HG03432 (cell line): Measurements from ENCODE around the gene PTPRU.
"Not testable (repeated sequence)": the region's sequence is repeated elsewhere in the genome, so short reads cannot be mapped to it uniquely, and the experiment has no call there.

Experiments used
- ATAC-seq: cut with Tn5 transposase; IDR thresholded peaks from one replicate; pipeline ENCODE4 v1.9.1; 2021; ENCODE audit warnings: mild to moderate bottlenecking, moderate library complexity; ENCODE audit not compliant: unreplicated experiment

The PTPRU gene

GRCh38 chr1:29285771-29286170, 49.4 kb downstream of the PTPRU start:
- no peak for ATAC-seq

- ATAC-seq: no peak
Measured at GRCh38 chr1:29286194-29286767, 50.0 kb downstream of the PTPRU start.

GRCh38 chr1:29289493-29289892, 53.2 kb downstream of the PTPRU start:
- ATAC-seq: no peak

- no peak for ATAC-seq
Measured at GRCh38 chr1:29290414-29290985, 54.2 kb downstream of the PTPRU start.

GRCh38 chr1:29291756-29292155, 55.4 kb downstream of the PTPRU start:
- no peak for ATAC-seq

GRCh38 chr1:29292344-29292743, 56.0 kb downstream of the PTPRU start:
- ATAC-seq: no peak

GRCh38 chr1:29297450-29297849, 61.1 kb downstream of the PTPRU start:
- ATAC-seq: no peak

GRCh38 chr1:29298246-29298645, 61.9 kb downstream of the PTPRU start:
- ATAC-seq: no peak

- no peak for ATAC-seq
Measured at GRCh38 chr1:29299446-29299845, 63.1 kb downstream of the PTPRU start.

- not testable (repeated sequence) for ATAC-seq
Measured at GRCh38 chr1:29301732-29302131, 65.4 kb downstream of the PTPRU start.

- ATAC-seq: no peak
Measured at GRCh38 chr1:29303201-29304024, 67.1 kb downstream of the PTPRU start.

GRCh38 chr1:29304025-29304684, 67.8 kb downstream of the PTPRU start:
- no peak for ATAC-seq

GRCh38 chr1:29305943-29306342, 69.6 kb downstream of the PTPRU start:
- ATAC-seq: no peak

- ATAC-seq: no peak
Measured at GRCh38 chr1:29306471-29307140, 70.3 kb downstream of the PTPRU start.

GRCh38 chr1:29309075-29309474, 72.8 kb downstream of the PTPRU start:
- no peak for ATAC-seq

GRCh38 chr1:29309621-29310020, 73.3 kb downstream of the PTPRU start:
- ATAC-seq: no peak

GRCh38 chr1:29310616-29311180, 74.4 kb downstream of the PTPRU start:
- ATAC-seq: no peak

- ATAC-seq: no peak
Measured at GRCh38 chr1:29311352-29312030, 75.2 kb downstream of the PTPRU start.

GRCh38 chr1:29312469-29313461, 76.4 kb downstream of the PTPRU start:
- ATAC-seq: no peak
